ENCODE results near the gene CEP120. TPM values are rescaled to one million over a fixed set of nuclear protein-coding genes. Genes with fewer than 3 reads are reported as not detected.
"Not testable (repeated sequence)": the region's sequence is repeated elsewhere in the genome, so short reads cannot be mapped to it uniquely, and the experiment has no call there.

Gene CEP120
- total RNA-seq, 1 donor from 2014 or later: 11.6 TPM

DNA sequence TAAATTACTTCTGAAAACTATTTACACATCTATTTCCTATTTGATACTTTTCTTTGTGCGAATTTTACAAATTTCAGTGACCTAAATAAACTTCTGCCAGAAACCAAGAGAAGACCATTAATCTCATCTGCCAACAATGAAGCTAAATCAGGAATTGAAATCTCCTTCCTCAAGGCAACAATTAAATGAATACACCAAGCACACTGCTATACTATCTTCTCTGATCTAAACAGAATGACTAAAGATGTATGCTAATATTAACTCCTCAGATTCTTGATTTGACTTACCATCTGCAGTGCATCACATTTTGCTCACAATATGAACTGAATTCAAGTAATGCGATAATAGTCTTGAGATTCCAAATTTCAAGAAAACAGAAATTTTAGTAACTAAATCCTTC is 82.3 kb downstream of the CEP120 start:
- no peaks in the 10 kb centered on the region for H3K27me3 ChIP-seq
- peaks cover 0 to 11% of the 10 kb centered on the region in 2 donors for H3K4me1 ChIP-seq
- TF ChIP-seq, protein P1, sequence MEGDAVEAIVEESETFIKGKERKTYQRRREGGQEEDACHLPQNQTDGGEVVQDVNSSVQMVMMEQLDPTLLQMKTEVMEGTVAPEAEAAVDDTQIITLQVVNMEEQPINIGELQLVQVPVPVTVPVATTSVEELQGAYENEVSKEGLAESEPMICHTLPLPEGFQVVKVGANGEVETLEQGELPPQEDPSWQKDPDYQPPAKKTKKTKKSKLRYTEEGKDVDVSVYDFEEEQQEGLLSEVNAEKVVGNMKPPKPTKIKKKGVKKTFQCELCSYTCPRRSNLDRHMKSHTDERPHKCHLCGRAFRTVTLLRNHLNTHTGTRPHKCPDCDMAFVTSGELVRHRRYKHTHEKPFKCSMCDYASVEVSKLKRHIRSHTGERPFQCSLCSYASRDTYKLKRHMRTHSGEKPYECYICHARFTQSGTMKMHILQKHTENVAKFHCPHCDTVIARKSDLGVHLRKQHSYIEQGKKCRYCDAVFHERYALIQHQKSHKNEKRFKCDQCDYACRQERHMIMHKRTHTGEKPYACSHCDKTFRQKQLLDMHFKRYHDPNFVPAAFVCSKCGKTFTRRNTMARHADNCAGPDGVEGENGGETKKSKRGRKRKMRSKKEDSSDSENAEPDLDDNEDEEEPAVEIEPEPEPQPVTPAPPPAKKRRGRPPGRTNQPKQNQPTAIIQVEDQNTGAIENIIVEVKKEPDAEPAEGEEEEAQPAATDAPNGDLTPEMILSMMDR (IDR thresholded peaks at IDR 0.05): no peak
- no peak overlapping the region for H3K4me3 ChIP-seq
- H3K9me3 ChIP-seq: no peaks in the 10 kb centered on the region
- H3K27ac ChIP-seq: no peak overlapping the region
- H3K36me3 ChIP-seq: no peaks in the 10 kb centered on the region
- DNase-seq (ENCODE audit: low spot score in 2 of 2): no peak
- intact Hi-C loops (cut with DNase I): loop anchor here (5.0 kb wide), 2 partner anchors 39 to 184 kb away; no protein-coding TSS in a partner anchor

DNA sequence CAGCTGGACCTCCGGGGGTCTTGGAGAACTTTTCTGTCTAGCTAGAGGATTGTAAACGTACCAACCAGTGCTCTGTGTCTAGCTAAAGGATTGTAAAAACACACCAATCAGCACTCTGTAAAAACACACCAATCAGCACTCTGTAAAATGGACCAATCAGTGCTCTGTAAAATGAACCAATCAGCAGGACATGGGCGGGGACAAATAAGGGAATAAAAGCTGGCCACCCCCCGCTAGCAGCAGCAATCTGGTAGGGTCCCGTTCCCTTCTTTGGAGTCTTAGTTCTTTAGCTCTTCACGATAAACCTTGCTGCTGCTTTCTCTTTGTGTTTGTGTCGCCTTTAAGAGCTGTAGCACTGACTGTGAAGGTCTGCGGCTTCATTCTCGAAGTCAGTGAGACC is 114.8 kb downstream of the CEP120 start:
- intact Hi-C loops (cut with DNase I); DNase-seq (ENCODE audit: low spot score in 2 of 2); H3K9me3 ChIP-seq; H3K4me1 ChIP-seq; H3K27ac ChIP-seq; H3K36me3 ChIP-seq; H3K27me3 ChIP-seq; H3K4me3 ChIP-seq: not testable (repeated sequence)

DNA sequence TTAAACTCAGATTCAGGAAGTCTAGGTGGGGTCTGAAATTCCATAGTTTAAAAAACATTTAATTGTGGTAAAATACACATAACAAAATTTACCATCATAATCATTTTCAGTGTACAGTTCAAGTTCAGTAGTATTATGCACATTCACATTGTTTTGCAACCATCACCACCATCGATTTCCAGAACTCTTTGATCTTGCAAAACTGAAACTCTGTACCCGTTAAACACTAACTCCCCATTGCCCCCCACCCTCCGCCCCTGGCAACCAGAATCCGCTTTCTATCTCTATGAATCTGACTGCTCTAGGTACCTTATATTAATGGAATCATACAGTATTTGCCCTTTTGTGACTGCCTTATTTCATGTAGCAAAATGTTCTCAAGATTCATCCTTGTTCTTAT is 117.5 kb downstream of the CEP120 start:
- H3K27me3 ChIP-seq: no peaks in the 10 kb centered on the region
- peaks cover 0 to 2% of the 10 kb centered on the region in 2 donors for H3K4me1 ChIP-seq
- H3K9me3 ChIP-seq: no peaks in the 10 kb centered on the region
- no peaks in the 10 kb centered on the region for H3K36me3 ChIP-seq
- DNase-seq (ENCODE audit: low spot score in 2 of 2): no peak
- intact Hi-C loops (cut with DNase I): no loop called here
- no peak overlapping the region for H3K27ac ChIP-seq
- TF ChIP-seq, protein P1 (IDR thresholded peaks at IDR 0.05): no peak
- no peak overlapping the region for H3K4me3 ChIP-seq

DNA sequence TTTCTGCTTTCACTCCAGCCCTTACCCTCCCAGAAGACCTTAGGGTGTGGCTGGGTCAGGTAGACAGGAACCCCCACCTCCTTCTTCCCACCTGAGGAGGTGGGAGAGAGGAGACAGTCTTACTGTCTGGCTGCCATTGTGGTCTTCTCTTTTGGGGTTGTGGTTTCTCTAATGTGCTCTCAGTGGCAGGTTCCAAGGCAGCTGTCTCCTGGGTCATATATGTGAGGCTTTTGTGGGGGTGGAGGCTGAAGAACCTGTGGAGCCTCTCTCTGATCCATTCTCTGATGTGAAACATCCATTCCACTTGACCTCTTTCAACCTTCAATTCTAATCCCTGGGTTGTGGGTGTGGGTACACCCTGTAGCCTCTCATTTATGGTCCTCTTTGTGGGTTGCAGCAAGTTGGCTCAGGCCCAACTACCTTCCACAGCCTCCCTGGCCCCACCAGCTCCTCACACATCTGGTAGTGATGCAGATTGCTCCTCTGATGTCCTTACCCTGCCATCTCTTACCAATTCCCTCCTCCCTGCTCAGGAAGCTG is 118.4 kb downstream of the CEP120 start:
- peaks cover 0 to 2% of the 10 kb centered on the region in 2 donors for H3K4me1 ChIP-seq
- no peaks in the 10 kb centered on the region for H3K27me3 ChIP-seq
- H3K4me3 ChIP-seq: no peak overlapping the region
- DNase-seq (ENCODE audit: low spot score in 2 of 2): no peak
- H3K27ac ChIP-seq: no peak overlapping the region
- TF ChIP-seq, protein P1 (IDR thresholded peaks at IDR 0.05): no peak
- H3K36me3 ChIP-seq: no peaks in the 10 kb centered on the region
- intact Hi-C loops (cut with DNase I): loop anchor here (5.0 kb wide), 1 partner anchor 37 kb away; no protein-coding TSS in a partner anchor
- H3K9me3 ChIP-seq: no peaks in the 10 kb centered on the region

DNA sequence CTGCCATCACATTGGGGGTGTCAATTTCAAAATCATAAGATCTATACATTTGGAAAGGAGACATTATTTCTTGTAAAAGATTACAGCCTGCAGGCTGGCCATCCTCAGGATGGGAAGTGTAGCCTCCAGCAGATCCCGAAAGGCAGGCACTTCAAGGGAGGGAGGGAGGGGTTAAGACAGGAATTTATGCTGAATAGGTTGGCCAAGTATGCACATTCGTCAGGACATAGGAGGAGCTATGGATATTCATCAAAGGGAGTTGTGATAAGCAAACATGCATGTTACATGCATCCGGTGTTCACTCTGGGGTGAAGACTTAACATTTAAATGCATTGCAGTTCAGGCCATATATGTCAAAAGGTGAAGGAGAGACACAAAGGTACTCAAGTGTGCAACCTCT is 119.4 kb downstream of the CEP120 start:
- intact Hi-C loops (cut with DNase I): loop anchor here (5.0 kb wide), 1 partner anchor 38 kb away; no protein-coding TSS in a partner anchor
- Histone ChIP-seq H3K36me3 (no peaks in the 10 kb centered on the region), H3K27ac (no peak overlapping the region), H3K27me3 (no peaks in the 10 kb centered on the region), H3K4me1 (peaks cover 0 to 6% of the 10 kb centered on the region in 2 donors), H3K4me3 (no peak overlapping the region), H3K9me3 (no peaks in the 10 kb centered on the region)
- DNase-seq (ENCODE audit: low spot score in 2 of 2): no peak
- TF ChIP-seq, protein P1 (IDR thresholded peaks at IDR 0.05): no peak

DNA sequence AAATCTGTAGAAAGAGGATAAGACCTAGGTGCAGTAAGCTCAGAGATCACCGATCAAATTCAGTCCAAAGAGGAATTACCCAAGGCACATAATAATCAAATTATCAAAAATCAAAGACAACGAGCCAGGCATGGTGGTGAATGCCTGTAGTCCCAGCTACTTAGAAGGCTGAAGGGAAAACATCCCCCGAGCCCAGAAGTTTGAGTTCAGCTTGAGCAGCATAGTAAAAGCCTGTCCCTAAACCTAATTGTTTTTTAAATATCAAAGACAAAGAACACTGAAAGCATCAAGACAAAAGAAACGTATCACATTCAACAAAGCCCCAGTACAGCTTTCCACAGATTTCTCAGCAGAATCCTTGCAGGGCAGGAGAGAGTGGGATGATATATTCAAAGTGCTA is 122.9 kb downstream of the CEP120 start:
- Histone ChIP-seq H3K27me3 (no peaks in the 10 kb centered on the region), H3K9me3 (no peaks in the 10 kb centered on the region), H3K27ac (no peak overlapping the region), H3K4me1 (peaks cover 0 to 10% of the 10 kb centered on the region in 2 donors), H3K36me3 (no peaks in the 10 kb centered on the region), H3K4me3 (no peak overlapping the region)
- TF ChIP-seq, protein P1 (IDR thresholded peaks at IDR 0.05): no peak
- intact Hi-C loops (cut with DNase I): loop anchor here (5.0 kb wide), 1 partner anchor 42 kb away; no protein-coding TSS in a partner anchor
- no peak for DNase-seq (ENCODE audit: low spot score in 2 of 2)
